GM12875 (cell line): ENCODE results near the gene NAT16.
"Not testable (repeated sequence)": the region's sequence is repeated elsewhere in the genome, so short reads cannot be mapped to it uniquely, and the experiment has no call there.

ENCODE experiments used
- H3K4me3 ChIP-seq: one replicate; pipeline ENCODE4 v1.5.1; 2011; ENCODE audit warnings: low read depth, low read length, control low read depth
- CTCF ChIP-seq: IDR thresholded peaks from 2 replicates; pipeline ENCODE4 v1.5.1; 2011; ENCODE audit warnings: low read depth, mild to moderate bottlenecking, control low read depth, inconsistent platforms, low read length, moderate library complexity, borderline replicate concordance; ENCODE audit not compliant: insufficient read depth

NAT16 gene

GRCh38 chr7:101137651-101138212 is 42.4 kb downstream of the NAT16 start:
- TF ChIP-seq CTCF = no peak
- no peak overlapping the region for H3K4me3 ChIP-seq

GRCh38 chr7:101134399-101134980 is 45.6 kb downstream of the NAT16 start:
- H3K4me3 ChIP-seq = no peak overlapping the region
- no peak for TF ChIP-seq CTCF

GRCh38 chr7:101133621-101134398 is 46.3 kb downstream of the NAT16 start:
- no peak overlapping the region for H3K4me3 ChIP-seq
- no peak for TF ChIP-seq CTCF

- H3K4me3 ChIP-seq = not testable (repeated sequence)
Observed at GRCh38 chr7:101132626-101133600, 47.2 kb downstream of the NAT16 start.

GRCh38 chr7:101129603-101130117 is 50.4 kb downstream of the NAT16 start:
- no peak overlapping the region for H3K4me3 ChIP-seq
- no peak for TF ChIP-seq CTCF

GRCh38 chr7:101128040-101128834 is 51.9 kb downstream of the NAT16 start:
- H3K4me3 ChIP-seq = no peak overlapping the region
- TF ChIP-seq CTCF = no peak
